ENCODE results near the gene WDR26. TPM values are rescaled to one million over a fixed set of nuclear protein-coding genes. Genes with fewer than 3 reads are reported as not detected.
"Not testable (repeated sequence)": the region's sequence is repeated elsewhere in the genome, so short reads cannot be mapped to it uniquely, and the experiment has no call there.

The WDR26 gene
- total RNA-seq, 1 donor from 2014 or later, result 68.9 TPM

GRCh38 chr1:224435318-224435763 is 744 bp upstream of the WDR26 start:
- intact Hi-C loops (cut with micrococcal nuclease), result loop anchor here (2.0 kb wide), 4 partner anchors 21 to 253 kb away; partner anchors contain the start of genes DEGS1 and NVL

- intact Hi-C loops (cut with micrococcal nuclease), result loop anchor here (1.0 to 5.0 kb wide), 9 partner anchors 23 to 722 kb away; partner anchors contain the start of genes CAPN2, CNIH4, DEGS1 and FBXO28
These were observed 610 bp downstream of the WDR26 start for GRCh38 chr1:224433701-224434672.

- intact Hi-C loops (cut with micrococcal nuclease), result loop anchor here (1.0 to 5.0 kb wide), 5 partner anchors 64 to 721 kb away; partner anchors contain the start of genes CAPN2, CNIH4 and FBXO28
These were observed 1.4 kb downstream of the WDR26 start for GRCh38 chr1:224433041-224433691.

- intact Hi-C loops (cut with micrococcal nuclease), result loop anchor here (1.0 to 5.0 kb wide), 5 partner anchors 65 to 720 kb away; partner anchors contain the start of genes CAPN2, CNIH4 and FBXO28
These were observed 1.9 kb downstream of the WDR26 start for GRCh38 chr1:224432672-224433040.

GRCh38 chr1:224432146-224432545 is 2.5 kb downstream of the WDR26 start:
- intact Hi-C loops (cut with micrococcal nuclease), result loop anchor here (5.0 kb wide), 4 partner anchors 65 to 720 kb away; partner anchors contain the start of genes CAPN2 and FBXO28

- intact Hi-C loops (cut with micrococcal nuclease), result loop anchor here (5.0 kb wide), 4 partner anchors 66 to 719 kb away; partner anchors contain the start of genes CAPN2 and FBXO28
These were observed 2.9 kb downstream of the WDR26 start for GRCh38 chr1:224431726-224432125.

GRCh38 chr1:224430511-224431113 is 4.0 kb downstream of the WDR26 start:
- intact Hi-C loops (cut with micrococcal nuclease), result loop anchor here (1.0 to 5.0 kb wide), 5 partner anchors 50 to 718 kb away; partner anchors contain the start of genes CAPN2 and FBXO28

GRCh38 chr1:224429616-224430326 is 4.8 kb downstream of the WDR26 start:
- intact Hi-C loops (cut with micrococcal nuclease), result loop anchor here (1.0 to 5.0 kb wide), 5 partner anchors 49 to 717 kb away; partner anchors contain the start of genes CAPN2 and FBXO28

GRCh38 chr1:224428713-224429112 is 5.9 kb downstream of the WDR26 start:
- intact Hi-C loops (cut with micrococcal nuclease), result not testable (repeated sequence)

GRCh38 chr1:224427346-224427745 is 7.3 kb downstream of the WDR26 start:
- intact Hi-C loops (cut with micrococcal nuclease), result no loop called here

- intact Hi-C loops (cut with micrococcal nuclease), result not testable (repeated sequence)
These were observed 7.7 kb downstream of the WDR26 start for GRCh38 chr1:224426869-224427268.

GRCh38 chr1:224425279-224425884 is 9.2 kb downstream of the WDR26 start:
- intact Hi-C loops (cut with micrococcal nuclease), result no loop called here

GRCh38 chr1:224420106-224420505 is 14.5 kb downstream of the WDR26 start:
- intact Hi-C loops (cut with micrococcal nuclease), result no loop called here

GRCh38 chr1:224411766-224412165 is 22.8 kb downstream of the WDR26 start:
- intact Hi-C loops (cut with micrococcal nuclease), result no loop called here

- intact Hi-C loops (cut with micrococcal nuclease), result no loop called here
These were observed 26.4 kb downstream of the WDR26 start for GRCh38 chr1:224408294-224408590.

GRCh38 chr1:224407571-224408293 is 26.9 kb downstream of the WDR26 start:
- intact Hi-C loops (cut with micrococcal nuclease), result no loop called here

GRCh38 chr1:224406216-224406615 is 28.4 kb downstream of the WDR26 start:
- intact Hi-C loops (cut with micrococcal nuclease), result no loop called here

- intact Hi-C loops (cut with micrococcal nuclease), result no loop called here
These were observed 29.0 kb downstream of the WDR26 start for GRCh38 chr1:224405604-224405970.

- intact Hi-C loops (cut with micrococcal nuclease), result no loop called here
These were observed 29.5 kb downstream of the WDR26 start for GRCh38 chr1:224404916-224405603.
